Thyroid gland (tissue), 4 donors: ENCODE results near the gene DIS3L2.

Source experiments
- CTCF ChIP-seq, 6 experiments: fragments of 200-600 bp in 3 of 6; fragments of 450-650 bp in 3 of 6; sonication (generic) in 3 of 6; IDR thresholded peaks; one replicate each; pipeline ENCODE4 v1.5.1; 2016 to 2019; ENCODE audit warnings: antibody characterized with exemption in 6 of 6, mild to moderate bottlenecking in 2 of 6, inconsistent platforms in 1 of 6, moderate library complexity in 1 of 6
- POLR2A ChIP-seq, 2 donors: fragments of 450-650 bp; IDR thresholded peaks; one replicate each; pipeline ENCODE4 v1.6.1; 2017; ENCODE audit warnings: antibody characterized with exemption in 2 of 2, mild to moderate bottlenecking in 2 of 2, moderate library complexity in 1 of 2

- no peak for TF ChIP-seq POLR2A (IDR thresholded peaks at IDR 0.05)
- no peak for TF ChIP-seq CTCF (IDR thresholded peaks at IDR 0.05)
These were observed 150.0 kb downstream of the DIS3L2 start for GRCh38 chr2:232111551-232111950.
